GM19455 (cell line): ENCODE results near the gene MAPK6.
A peak's percentile ranks its signal among the peaks of the same experiment; 100 is the strongest.

Source experiments
- ATAC-seq: cut with Tn5 transposase; IDR thresholded peaks from one replicate; pipeline ENCODE4 v1.9.1; 2021; ENCODE audit not compliant: unreplicated experiment

The MAPK6 gene

GRCh38 chr15:52010633-52011595 lies 8.1 kb upstream of the MAPK6 start:
- no peak for ATAC-seq

- ATAC-seq = no peak
Measured at GRCh38 chr15:52011711-52012144, 7.3 kb upstream of the MAPK6 start.

GRCh38 chr15:52012210-52012609 lies 6.8 kb upstream of the MAPK6 start:
- ATAC-seq = no peak

GRCh38 chr15:52013151-52013791 lies 5.7 kb upstream of the MAPK6 start:
- ATAC-seq = no peak

- no peak for ATAC-seq
Measured at GRCh38 chr15:52014616-52015015, 4.4 kb upstream of the MAPK6 start.

GRCh38 chr15:52016316-52016715 lies 2.7 kb upstream of the MAPK6 start:
- ATAC-seq = no peak

- ATAC-seq = no peak
Measured at GRCh38 chr15:52018244-52018643, 775 bp upstream of the MAPK6 start.

- ATAC-seq = peak; percentile 58
Measured at GRCh38 chr15:52019394-52020220, 588 bp downstream of the MAPK6 start.

- no peak for ATAC-seq
Measured at GRCh38 chr15:52020221-52021085, 1.4 kb downstream of the MAPK6 start.

- ATAC-seq = no peak
Measured at GRCh38 chr15:52021128-52021671, 2.2 kb downstream of the MAPK6 start.

GRCh38 chr15:52021892-52022540 lies 3.0 kb downstream of the MAPK6 start:
- ATAC-seq = no peak

- ATAC-seq = no peak
Measured at GRCh38 chr15:52023169-52023922, 4.3 kb downstream of the MAPK6 start.

GRCh38 chr15:52028431-52029093 lies 9.5 kb downstream of the MAPK6 start:
- ATAC-seq = no peak

GRCh38 chr15:52030010-52030409 lies 11.0 kb downstream of the MAPK6 start:
- no peak for ATAC-seq

- no peak for ATAC-seq
Measured at GRCh38 chr15:52031556-52031955, 12.5 kb downstream of the MAPK6 start.

- no peak for ATAC-seq
Measured at GRCh38 chr15:52037889-52038505, 19.0 kb downstream of the MAPK6 start.

GRCh38 chr15:52039925-52040781 lies 21.1 kb downstream of the MAPK6 start:
- ATAC-seq = no peak
